Hepatocyte (in vitro differentiated cells): Measurements from ENCODE around the gene DSE.
"Not testable (repeated sequence)": the region's sequence is repeated elsewhere in the genome, so short reads cannot be mapped to it uniquely, and the experiment has no call there.

ENCODE experiments used
- EZH2 ChIP-seq: fragments of 200-600 bp; sonication (generic); IDR thresholded peaks from 2 replicates; pipeline ENCODE4 v1.6.1; 2016; ENCODE audit warnings: antibody characterized with exemption, mild to moderate bottlenecking, borderline replicate concordance
- TF ChIP-seq, protein P1 (sequence below): fragments of 200-600 bp; sonication (generic); IDR thresholded peaks from 2 replicates; pipeline ENCODE4 v1.5.1; 2016; ENCODE audit warnings: antibody characterized with exemption, mild to moderate bottlenecking; ENCODE audit not compliant: poor library complexity

DNA sequence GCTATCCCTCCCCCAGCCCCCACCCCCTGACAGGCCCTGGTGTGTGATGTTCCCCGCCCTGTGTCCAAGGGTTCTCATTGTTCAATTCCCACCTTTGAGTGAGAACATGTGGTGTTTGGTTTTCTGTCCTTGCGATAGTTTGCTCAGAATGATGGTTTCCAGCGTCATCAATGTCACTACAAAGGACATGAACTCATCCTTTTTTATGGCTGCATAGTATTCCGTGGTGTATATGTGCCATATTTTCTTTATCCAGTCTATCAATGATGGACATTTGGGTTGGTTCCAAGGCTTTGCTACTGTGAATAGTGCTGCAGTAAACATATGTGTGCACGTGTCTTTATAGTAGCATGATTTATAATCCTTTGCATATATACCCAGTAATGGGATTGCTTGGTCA lies 30.1 kb upstream of the DSE start:
- TF ChIP-seq, protein P1, sequence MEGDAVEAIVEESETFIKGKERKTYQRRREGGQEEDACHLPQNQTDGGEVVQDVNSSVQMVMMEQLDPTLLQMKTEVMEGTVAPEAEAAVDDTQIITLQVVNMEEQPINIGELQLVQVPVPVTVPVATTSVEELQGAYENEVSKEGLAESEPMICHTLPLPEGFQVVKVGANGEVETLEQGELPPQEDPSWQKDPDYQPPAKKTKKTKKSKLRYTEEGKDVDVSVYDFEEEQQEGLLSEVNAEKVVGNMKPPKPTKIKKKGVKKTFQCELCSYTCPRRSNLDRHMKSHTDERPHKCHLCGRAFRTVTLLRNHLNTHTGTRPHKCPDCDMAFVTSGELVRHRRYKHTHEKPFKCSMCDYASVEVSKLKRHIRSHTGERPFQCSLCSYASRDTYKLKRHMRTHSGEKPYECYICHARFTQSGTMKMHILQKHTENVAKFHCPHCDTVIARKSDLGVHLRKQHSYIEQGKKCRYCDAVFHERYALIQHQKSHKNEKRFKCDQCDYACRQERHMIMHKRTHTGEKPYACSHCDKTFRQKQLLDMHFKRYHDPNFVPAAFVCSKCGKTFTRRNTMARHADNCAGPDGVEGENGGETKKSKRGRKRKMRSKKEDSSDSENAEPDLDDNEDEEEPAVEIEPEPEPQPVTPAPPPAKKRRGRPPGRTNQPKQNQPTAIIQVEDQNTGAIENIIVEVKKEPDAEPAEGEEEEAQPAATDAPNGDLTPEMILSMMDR = not testable (repeated sequence)
- TF ChIP-seq EZH2 = not testable (repeated sequence)
